NCI-H1694 (cell line): Measurements from ENCODE around the gene ATXN1.
"Not testable (repeated sequence)": the region's sequence is repeated elsewhere in the genome, so short reads cannot be mapped to it uniquely, and the experiment has no call there.

Experiments used
- DNase-seq: peaks from one replicate; lab custom pipeline; 2025; lab: John Stamatoyannopoulos, UW

ATXN1 gene

DNA sequence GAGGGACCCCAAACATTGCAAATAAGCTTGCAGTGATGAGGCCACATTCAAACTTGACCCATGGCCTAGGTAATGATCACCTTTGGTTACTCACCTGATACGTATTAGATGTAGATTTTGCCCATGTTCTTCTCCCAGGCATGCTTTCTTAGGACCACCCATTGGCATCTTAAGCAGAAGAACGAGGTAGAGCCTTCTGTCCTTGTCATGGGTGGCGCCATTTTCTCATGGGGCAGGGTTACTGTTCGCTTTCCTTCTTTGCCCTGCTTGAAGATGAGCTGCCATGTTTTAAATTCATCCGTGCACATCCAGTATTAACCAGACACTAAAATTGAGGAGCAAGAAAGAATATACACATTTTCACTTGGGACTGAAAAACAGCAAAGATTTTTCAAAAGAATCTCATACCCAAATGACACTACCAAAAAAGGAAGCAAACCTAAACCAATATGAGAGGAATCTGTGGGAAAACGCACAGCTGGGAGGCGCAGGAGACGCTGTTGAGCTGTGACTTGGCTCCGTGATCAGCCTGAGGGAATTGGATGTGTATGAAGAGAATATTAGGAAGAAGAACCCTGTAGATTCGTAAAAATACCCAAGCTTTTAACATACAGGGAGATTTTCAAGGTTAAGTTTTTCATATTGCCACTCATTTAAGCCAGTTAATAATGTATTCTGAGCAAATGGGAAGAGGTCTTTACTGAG, 486.2 kb downstream of the ATXN1 start:
- DNase-seq = no peak

DNA sequence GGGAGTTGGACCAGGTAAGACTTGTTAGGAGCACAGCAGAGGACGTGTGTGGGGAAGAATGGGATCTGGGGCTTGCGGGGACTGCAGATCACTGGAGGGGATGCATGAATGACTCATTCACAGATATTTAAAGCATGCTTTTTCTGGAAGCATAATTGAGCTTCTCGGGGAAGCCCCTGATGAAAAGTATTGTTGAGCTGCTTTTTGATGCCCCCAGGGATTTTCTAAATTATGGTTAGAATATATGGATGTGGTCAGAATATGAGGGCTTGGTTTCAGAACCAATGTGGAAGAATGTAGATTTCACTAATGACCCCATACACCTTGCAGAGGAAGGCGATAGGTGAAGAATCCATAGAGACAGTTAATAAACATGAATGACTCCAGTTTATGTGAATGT, 486.8 kb downstream of the ATXN1 start:
- no peak for DNase-seq

DNA sequence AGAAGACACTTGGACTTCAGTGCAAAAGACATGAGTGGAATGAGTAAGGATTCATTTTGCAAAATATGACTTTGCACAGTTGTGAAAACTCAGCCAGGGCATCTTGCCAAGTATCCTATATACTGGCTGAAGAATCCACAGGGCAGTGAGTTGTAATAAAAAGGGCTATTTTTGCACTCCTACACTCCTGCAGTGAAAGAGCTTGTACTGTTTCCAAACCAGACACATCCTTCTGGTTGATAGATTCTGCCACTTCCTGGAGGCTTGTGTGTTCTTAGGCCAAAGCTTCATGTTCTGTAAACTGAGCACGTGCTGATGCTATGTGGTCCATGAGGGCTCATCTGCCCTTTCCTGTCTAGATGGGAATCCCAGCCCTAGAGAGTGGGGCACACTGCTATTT, 488.0 kb downstream of the ATXN1 start:
- no peak for DNase-seq

DNA sequence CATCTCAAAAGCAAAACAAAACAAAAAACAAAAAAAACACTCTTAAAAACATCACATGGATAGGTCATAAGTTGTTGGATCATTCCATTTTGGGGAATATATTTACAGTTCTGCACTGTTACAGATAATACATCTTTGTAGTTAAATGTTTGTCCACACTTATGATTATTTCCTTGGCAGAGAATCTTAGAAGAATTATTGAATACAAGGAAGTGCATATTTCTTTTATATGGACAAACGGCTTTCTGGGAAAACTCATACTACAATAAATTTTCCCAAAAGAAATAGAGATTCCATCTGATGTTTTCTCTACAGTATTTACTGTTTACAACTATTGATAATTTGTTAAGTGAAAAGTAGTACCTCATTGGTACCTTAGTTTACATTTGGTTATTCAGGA, 489.1 kb downstream of the ATXN1 start:
- DNase-seq = no peak

DNA sequence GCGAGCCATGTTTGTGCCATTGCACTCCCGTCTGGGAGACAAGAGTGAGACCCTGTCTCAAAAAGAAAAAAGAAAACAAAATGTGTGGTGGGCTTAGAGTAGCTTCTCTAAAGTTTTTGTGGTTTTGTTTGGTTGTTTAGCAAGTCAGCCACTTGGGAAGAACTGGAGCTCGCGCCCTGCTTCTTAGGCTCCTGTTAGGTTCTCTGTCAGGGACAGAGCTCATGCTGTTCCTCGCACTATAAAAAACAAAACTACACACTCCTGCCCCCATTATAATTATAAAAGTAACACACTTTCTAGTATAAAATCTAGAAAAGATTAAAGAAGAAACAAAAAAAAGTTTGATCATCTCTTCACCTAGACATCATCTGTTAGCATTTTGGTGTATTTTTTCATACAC, 489.8 kb downstream of the ATXN1 start:
- no peak for DNase-seq

GRCh38 chr6:16270178-16270794, 491.0 kb downstream of the ATXN1 start:
- no peak for DNase-seq

GRCh38 chr6:16269442-16270070, 491.7 kb downstream of the ATXN1 start:
- not testable (repeated sequence) for DNase-seq

DNA sequence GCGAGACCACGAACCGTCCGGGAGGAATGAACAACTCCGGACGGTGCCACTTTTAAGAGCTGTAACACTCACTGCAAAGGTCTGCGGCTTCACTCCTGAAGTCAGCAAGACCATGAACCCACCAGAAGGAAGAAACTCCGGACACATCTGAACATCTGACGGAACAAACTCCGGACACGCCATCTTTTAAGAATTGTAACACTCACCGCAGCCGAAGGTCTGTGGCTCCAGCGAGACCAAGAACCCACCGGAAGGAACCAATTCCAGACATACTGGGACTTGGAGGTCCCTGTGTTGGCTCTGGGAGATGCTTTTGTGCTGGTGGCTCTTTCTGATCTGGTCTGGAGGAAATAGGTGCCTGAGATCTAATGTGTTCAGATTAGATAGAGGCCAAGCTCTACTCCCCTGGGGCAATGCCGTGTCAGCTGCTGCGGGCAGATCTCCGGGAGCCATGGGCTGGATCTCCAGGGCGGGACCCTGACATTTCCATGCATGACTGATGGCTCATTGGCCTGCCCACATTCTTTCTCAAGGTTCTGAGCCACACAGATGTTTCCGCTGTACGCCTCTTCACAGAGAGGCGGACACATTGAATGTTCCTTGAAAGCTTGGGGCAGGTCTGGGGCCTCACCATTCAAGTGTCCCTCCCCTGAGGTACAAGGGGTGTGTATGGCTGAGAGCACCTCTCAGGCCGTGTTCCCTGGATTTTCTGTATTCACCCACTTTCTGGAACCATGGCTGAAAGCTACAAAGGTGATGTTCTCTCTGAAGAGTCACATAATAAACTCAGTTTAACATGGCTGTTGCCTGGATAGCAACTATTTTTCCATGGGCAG, 493.6 kb downstream of the ATXN1 start:
- DNase-seq = no peak

DNA sequence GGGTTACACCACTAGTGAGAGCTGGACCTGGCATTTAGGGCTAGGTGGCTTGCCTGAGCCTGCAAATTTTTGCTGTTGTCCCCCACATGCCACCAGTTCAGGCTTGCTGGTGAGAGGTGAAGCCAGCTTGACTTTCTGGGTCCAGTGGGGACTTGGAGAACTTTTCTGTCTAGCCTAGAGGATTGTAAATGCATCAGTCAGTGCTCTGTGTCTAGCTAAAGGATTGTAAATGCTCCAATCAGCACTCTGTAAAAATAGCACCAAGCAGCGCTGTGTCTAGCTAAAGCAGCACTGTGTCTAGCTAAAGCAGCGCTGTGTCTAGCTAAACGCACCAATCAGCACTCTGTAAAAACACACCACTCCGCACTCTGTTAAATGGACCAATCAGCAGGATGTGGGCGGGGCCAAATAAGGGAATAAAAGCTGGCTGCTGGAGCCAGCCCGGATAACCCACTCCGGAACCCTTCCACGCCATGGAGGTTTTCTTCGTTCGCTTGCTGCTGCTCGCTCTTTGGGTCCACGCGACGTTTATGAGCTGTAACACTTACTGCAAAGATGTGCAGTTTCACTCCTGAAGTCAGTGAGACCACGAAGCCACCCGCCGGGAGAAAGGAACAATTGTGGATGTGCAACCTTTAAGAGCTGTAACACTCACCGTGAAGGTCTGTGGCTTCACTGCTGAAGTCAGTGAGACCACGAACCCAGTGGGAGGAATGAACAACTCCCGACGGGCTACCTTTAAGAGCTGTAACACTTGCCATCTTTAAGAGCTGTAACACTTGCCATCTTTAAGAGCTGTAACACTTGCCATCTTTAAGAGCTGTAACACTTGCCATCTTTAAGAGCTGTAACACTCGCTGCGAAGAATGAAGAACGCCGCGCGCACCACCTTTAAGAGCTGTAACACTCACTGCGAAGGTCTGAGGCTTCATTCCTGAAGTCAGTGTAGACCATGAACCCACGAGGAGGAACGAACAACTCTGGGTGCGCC, 495.6 kb downstream of the ATXN1 start:
- DNase-seq = no peak

DNA sequence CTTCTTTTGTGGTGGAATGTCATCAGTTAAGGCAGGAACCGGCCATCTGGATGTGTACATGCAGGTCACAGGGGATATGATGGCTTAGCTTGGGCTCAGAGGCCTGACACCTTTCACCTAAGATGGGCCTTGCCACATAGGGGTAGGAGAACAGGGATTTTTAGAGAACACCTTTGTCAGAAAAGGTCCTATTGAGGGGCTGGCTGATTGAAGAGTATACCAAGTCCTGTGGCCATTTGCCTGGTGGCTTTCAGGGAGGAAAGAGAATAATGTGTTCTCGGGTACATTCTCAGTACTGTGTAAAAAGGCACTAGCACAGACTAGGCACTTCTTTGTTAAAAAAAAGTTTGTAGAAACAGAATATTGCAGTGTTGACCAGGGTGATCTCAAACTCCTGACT, 496.5 kb downstream of the ATXN1 start:
- no peak for DNase-seq

DNA sequence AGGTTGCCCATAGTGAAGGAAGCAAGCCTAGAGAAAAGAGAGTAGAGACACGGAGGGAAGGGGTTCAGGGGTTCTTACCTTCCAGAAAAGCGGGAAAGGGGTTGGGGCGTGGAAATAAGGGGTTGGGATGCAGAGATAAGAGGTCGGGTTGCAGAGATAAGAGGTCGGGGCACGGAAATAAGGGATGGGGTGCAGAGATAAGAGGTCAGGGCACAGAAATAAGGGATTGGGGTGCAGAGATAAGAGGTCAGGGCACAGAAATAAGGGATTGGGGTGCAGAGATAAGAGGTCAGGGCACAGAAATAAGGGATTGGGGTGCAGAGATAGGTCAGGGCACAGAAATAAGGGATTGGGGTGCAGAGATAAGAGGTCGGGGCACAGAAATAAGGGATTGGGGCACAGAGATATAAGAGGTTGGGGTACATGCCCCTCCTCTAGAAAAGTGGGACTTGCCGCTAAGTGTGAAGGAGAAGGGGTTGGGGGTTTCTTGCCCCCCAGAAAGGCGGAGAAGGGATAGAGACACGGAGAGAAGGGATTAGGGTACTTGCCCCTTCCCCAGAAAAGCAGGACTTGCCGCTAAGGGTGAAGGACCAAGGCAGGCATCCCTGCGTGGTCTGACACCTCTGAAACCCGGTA, 497.7 kb downstream of the ATXN1 start:
- not testable (repeated sequence) for DNase-seq

- DNase-seq = not testable (repeated sequence)
Observed at GRCh38 chr6:16262773-16263172, 498.5 kb downstream of the ATXN1 start.

GRCh38 chr6:16260602-16261001, 500.7 kb downstream of the ATXN1 start:
- DNase-seq = not testable (repeated sequence)

DNA sequence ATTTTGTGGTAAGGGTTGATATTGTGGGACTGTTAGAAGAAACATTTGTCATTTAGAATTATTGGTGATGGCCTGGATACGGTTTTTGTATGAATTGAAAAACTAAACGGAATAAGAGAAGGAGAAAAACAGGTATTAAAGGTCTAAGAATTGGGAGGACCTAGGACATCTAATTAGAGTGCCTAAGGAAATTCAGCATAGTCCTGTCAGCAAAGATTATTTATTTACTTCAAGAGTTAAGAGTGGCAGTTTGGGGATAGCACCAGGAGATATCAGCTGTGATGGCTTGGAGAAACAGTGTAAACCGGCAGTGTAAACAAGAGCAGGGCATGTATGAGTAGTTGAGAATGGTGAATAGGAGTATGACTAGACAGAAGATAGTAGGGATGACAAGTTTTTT, 501.7 kb downstream of the ATXN1 start:
- not testable (repeated sequence) for DNase-seq

GRCh38 chr6:16258709-16259075, 502.6 kb downstream of the ATXN1 start:
- DNase-seq = no peak

DNA sequence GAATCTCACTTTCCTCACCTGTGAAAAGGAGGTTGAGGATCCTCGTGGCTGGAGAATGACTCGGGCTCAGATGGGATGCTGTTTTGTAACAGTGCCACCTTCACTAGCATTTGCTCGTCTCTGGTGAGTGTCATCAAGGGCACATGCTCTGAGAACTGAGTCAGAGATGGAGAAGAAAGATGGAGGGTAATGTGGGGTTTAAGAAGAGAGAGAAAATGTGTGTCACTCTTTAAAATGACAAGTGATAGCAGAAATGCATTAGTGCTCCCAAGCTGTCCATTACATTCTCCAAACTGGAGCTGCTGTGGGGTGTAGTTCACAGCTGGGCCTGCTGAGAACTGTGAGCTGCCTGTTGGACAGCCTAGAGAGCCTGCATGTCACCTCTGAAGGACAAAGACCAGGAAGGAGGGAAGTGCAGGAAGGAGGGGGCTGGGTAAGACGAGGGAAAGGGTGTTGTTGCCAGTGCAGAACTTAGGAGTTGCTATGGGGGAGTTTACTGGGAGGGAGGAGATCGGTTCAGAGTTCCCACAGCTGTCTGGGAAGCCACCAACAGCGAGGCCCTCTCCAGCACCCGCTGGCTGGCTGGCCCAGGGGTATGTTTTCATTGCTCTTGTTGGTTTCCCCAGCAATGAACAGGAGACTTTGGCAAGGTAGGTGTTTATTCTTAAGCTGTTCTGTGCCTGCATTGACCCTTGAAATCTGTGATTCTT, 503.1 kb downstream of the ATXN1 start:
- DNase-seq = no peak

DNA sequence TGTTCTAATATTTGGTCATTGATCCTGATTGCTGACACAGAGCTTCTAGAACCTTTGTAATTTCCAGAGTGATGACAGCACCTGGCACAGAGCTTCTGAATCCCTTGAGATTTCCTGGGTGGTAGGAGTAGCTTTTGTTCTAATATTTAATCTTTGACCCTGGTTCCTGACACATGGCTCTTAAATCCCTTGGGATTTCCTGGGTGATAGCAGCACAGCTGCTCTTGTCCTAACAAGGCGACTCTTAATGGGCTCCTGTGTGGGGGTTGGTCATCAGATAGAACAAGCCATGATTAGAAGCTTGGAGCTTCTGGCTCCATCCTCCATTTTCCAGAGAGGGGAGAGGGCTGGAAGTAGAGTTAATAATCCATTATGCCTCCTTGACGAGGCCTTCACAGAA, 504.5 kb downstream of the ATXN1 start:
- no peak for DNase-seq

GRCh38 chr6:16254535-16254934, 506.7 kb downstream of the ATXN1 start:
- no peak for DNase-seq

GRCh38 chr6:16253399-16254144, 507.7 kb downstream of the ATXN1 start:
- no peak for DNase-seq
